Lower lobe of right lung (tissue), 2 donors: ENCODE data around the gene OLIG1. TPM values are rescaled to one million over a fixed set of nuclear protein-coding genes. Genes with fewer than 3 reads are reported as not detected.

Experiments
- ATAC-seq, 2 donors: fragments of 200-7000 bp; cut with Tn5 transposase; one replicate each; pipeline ENCODE4 v1.9.1; 2020 to 2022; ENCODE audit warnings: mild to moderate bottlenecking in 2 of 2, moderate library complexity in 2 of 2
- DNase-seq: peaks from one replicate; pipeline ENCODE4 v3.0.0-alpha.2; 2020
- H3K27ac ChIP-seq: fragments of 200-600 bp; one replicate; pipeline ENCODE4 v1.8.0; 2022
- H3K27me3 ChIP-seq: fragments of 200-600 bp; one replicate; pipeline ENCODE4 v1.8.0; 2022; ENCODE audit warnings: low read depth
- H3K36me3 ChIP-seq: fragments of 200-600 bp; one replicate; pipeline ENCODE4 v1.8.0; 2022; ENCODE audit warnings: mild to moderate bottlenecking
- H3K4me1 ChIP-seq: fragments of 200-600 bp; one replicate; pipeline ENCODE4 v1.8.0; 2022
- H3K4me3 ChIP-seq: fragments of 200-600 bp; one replicate; pipeline ENCODE4 v1.8.0; 2022; ENCODE audit warnings: mild to moderate bottlenecking
- H3K9me3 ChIP-seq: fragments of 200-600 bp; one replicate; pipeline ENCODE4 v1.8.0; 2022
- intact Hi-C: fragments of 100-400 bp; cut with DNase I; formaldehyde crosslinking; loops from one replicate; pipeline ENCODE4 v1.11.0; 2022
- total RNA-seq: library from RNA; stranded (reverse); fragmentation: NEBNext Ultra II Directional; extraction: Animal tissue kit (Norgen Biotek cat#: 25700); gene quantifications from one replicate; pipeline ENCODE4 v1.2.1, GENCODE V29; 2021
- TF ChIP-seq, protein P1 (sequence below): fragments of 200-600 bp; IDR thresholded peaks from one replicate; pipeline ENCODE4 v1.8.0; 2022; ENCODE audit warnings: antibody characterized with exemption, mild to moderate bottlenecking
- donor health status: DM: no; HTN: yes; CAD: no; lungs with severe emphysema.

The OLIG1 gene
- total RNA-seq, 1 donor from 2014 or later: 0.59 TPM

DNA sequence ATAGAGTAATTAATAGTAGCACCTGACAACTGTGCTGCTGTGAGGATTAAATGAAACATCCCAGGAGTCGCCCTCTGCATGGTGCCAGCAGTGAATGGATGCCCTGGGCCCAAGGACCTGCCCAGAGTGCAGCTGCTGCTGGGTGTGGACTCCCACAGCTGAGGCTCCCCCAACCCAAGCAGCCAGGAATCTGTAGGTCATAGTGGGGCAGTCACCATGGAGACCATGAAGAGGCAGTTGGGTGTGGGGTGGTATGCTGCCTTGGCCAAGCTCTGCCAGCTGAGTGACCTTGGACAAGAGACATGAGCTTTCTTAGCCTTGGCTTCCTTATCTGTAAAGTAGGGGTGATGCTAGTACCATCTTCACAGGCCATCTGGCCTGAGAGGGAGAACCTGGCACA, 34.8 kb upstream of the OLIG1 start:
- ATAC-seq (no peak), DNase-seq (no peak)
- Histone ChIP-seq H3K9me3 (no peaks in the 10 kb centered on the region), H3K36me3 (no peaks in the 10 kb centered on the region), H3K4me3 (no peak overlapping the region), H3K27me3 (peaks cover 53% of the 10 kb centered on the region), H3K27ac (no peak overlapping the region), H3K4me1 (no peaks in the 10 kb centered on the region)
- TF ChIP-seq, protein P1, sequence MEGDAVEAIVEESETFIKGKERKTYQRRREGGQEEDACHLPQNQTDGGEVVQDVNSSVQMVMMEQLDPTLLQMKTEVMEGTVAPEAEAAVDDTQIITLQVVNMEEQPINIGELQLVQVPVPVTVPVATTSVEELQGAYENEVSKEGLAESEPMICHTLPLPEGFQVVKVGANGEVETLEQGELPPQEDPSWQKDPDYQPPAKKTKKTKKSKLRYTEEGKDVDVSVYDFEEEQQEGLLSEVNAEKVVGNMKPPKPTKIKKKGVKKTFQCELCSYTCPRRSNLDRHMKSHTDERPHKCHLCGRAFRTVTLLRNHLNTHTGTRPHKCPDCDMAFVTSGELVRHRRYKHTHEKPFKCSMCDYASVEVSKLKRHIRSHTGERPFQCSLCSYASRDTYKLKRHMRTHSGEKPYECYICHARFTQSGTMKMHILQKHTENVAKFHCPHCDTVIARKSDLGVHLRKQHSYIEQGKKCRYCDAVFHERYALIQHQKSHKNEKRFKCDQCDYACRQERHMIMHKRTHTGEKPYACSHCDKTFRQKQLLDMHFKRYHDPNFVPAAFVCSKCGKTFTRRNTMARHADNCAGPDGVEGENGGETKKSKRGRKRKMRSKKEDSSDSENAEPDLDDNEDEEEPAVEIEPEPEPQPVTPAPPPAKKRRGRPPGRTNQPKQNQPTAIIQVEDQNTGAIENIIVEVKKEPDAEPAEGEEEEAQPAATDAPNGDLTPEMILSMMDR: no peak
- intact Hi-C loops: no loop called here

DNA sequence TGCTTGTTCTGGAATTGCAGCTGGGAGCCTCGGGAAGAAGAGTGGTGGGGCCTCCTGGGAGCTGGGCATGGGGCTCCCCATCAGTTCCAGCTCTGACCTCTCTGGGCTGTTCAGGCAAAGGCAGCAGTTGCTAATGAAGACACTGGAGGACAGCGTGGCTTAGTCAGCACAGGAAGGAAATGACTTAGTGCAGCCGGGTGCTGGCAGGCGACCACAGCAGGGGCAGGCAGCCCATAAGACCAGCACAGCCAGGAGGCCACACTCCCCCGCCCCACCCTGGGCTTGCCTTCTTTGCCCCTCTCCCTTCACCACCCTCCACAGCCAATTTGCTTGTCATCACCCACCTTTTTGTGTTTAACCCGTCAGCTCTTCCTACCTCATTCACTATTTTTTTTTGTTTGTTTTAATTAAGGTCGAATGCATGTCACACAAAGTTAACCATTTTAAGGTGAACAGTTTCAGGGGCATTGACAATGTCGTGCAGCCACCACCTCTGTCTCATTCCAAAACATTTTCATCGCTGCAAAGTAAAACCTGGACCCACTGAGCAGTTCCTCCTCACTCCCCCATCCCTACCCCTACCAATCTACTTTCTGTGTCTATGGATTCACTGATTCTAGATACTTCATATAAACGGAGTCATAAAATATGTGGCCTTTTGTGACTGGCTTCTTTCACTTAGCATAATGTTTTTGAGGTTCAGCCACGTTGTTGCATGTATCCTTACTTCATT, 33.3 kb upstream of the OLIG1 start:
- intact Hi-C loops: no loop called here
- TF ChIP-seq, protein P1: no peak
- peaks cover 38% of the 10 kb centered on the region for H3K27me3 ChIP-seq
- H3K27ac ChIP-seq: no peak overlapping the region
- H3K4me3 ChIP-seq: no peak overlapping the region
- H3K36me3 ChIP-seq: no peaks in the 10 kb centered on the region
- no peaks in the 10 kb centered on the region for H3K4me1 ChIP-seq
- no peaks in the 10 kb centered on the region for H3K9me3 ChIP-seq
- ATAC-seq: peak; percentile 58 to 73
- peak; percentile 60 for DNase-seq

DNA sequence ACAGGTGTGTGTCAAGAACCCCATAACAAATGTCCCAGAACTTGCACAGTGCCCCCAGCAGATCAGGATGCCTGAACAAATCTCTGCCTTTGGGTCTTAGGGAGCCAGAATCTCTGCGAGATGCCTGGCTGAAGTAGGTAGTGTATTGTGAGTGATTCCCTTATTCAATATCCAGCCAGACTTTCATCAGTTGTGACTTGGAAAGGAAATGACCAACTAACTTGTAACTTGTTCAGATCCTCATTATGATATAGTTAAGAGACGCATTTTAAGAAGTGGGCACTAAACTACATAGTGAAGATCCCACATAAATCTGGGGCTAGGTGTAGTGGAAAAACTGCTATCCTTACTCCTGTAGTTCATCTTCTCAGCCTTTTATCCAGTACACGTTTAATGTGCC, 32.4 kb upstream of the OLIG1 start:
- ATAC-seq (no peak), DNase-seq (no peak)

DNA sequence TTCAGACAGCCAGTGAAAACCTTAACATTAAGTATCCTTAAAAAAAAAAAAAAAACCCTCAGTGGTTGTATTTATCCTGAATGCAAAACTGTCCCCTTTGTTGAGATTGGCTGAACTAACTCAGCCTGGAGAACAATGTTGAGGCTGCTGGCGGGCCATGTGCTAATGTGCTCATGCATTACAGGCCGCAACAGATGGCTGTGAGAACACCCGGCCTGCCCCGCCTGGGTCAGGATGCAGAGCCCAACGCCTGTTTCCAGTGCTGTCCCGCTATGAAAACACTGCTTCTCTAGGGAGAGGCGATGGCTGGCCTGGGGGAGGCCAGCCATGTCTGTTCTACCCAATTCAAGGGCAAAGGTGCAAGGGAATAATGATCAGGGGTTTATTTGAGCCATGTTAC, 30.4 kb upstream of the OLIG1 start:
- Histone ChIP-seq H3K9me3 (no peaks in the 10 kb centered on the region), H3K4me3 (no peak overlapping the region), H3K36me3 (no peaks in the 10 kb centered on the region), H3K27ac (no peak overlapping the region), H3K4me1 (no peaks in the 10 kb centered on the region), H3K27me3 (peaks cover 32% of the 10 kb centered on the region)
- intact Hi-C loops: no loop called here
- ATAC-seq: no peak
- TF ChIP-seq, protein P1: no peak
- DNase-seq: no peak

More for the DNA sequence above, 32.4 kb upstream of the OLIG1 start:
- no peak overlapping the region for H3K4me3 ChIP-seq
- H3K27me3 ChIP-seq: peaks cover 37% of the 10 kb centered on the region
- no peaks in the 10 kb centered on the region for H3K9me3 ChIP-seq
- no peaks in the 10 kb centered on the region for H3K36me3 ChIP-seq
- intact Hi-C loops: no loop called here
- H3K4me1 ChIP-seq: no peaks in the 10 kb centered on the region
- TF ChIP-seq, protein P1: no peak
- no peak overlapping the region for H3K27ac ChIP-seq

DNA sequence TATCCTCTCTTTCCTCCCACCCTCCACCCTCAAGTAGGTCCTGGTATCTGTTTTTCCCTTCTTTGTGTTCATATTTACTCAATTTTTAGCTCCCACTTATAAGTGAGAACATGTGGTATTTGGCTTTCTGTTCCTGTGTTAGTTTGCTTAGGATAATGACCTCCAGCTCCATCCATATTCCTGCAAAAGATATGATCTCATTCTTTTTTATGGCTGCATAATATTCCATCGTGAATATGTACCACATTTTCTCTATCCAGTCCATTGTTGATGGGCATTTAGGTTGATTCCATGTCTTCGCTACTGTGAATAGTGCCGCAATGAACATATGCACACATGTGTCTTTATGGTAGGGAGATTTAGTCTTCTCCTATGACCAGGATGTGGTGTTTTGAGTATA, 29.7 kb upstream of the OLIG1 start:
- intact Hi-C loops: no loop called here
- no peak for ATAC-seq
- H3K27me3 ChIP-seq: peaks cover 25% of the 10 kb centered on the region

More for the DNA sequence above, 29.7 kb upstream of the OLIG1 start:
- Histone ChIP-seq H3K9me3 (no peaks in the 10 kb centered on the region), H3K36me3 (no peaks in the 10 kb centered on the region), H3K4me1 (no peaks in the 10 kb centered on the region), H3K4me3 (no peak overlapping the region), H3K27ac (no peak overlapping the region)
- TF ChIP-seq, protein P1: no peak
- DNase-seq: no peak
